Lung (tissue), 12 donors: Measurements from ENCODE around the gene CFAP61. TPM values are rescaled to one million over a fixed set of nuclear protein-coding genes. Genes with fewer than 3 reads are reported as not detected.

Experiments used
- ATAC-seq: fragments of 200-7000 bp; cut with Tn5 transposase; one replicate; pipeline ENCODE4 v1.9.1; 2020; ENCODE audit warnings: moderate number of reproducible peaks; ENCODE audit not compliant: insufficient read depth, low FRiP score
- DNase-seq, 3 donors: peaks; one replicate each; pipeline ENCODE4 v3.0.0-alpha.2; 2013 to 2017
- H3K27ac ChIP-seq, 2 donors: one replicate each; pipeline ENCODE4 v1.5.1; 2013; ENCODE audit warnings: mild to moderate bottlenecking in 2 of 2, moderate library complexity in 2 of 2, control low read depth in 1 of 2, inconsistent platforms in 1 of 2, low read depth in 1 of 2, low read length in 1 of 2
- H3K27me3 ChIP-seq, 3 donors: one replicate each; pipeline ENCODE4 v1.5.1; 2013; ENCODE audit warnings: low read length in 2 of 3; ENCODE audit not compliant: control insufficient read depth in 3 of 3, insufficient read depth in 3 of 3
- H3K36me3 ChIP-seq, 4 donors: one replicate each; pipeline ENCODE4 v1.5.1; 2013; ENCODE audit warnings: low read length in 4 of 4, mild to moderate bottlenecking in 1 of 4, moderate library complexity in 1 of 4; ENCODE audit not compliant: control insufficient read depth in 4 of 4, insufficient read depth in 4 of 4
- H3K4me1 ChIP-seq, 5 donors: one replicate each; pipeline ENCODE4 v1.5.1; 2013; ENCODE audit warnings: low read length in 5 of 5, mild to moderate bottlenecking in 2 of 5, moderate library complexity in 1 of 5; ENCODE audit not compliant: control insufficient read depth in 5 of 5, insufficient read depth in 5 of 5
- H3K4me3 ChIP-seq: one replicate; pipeline ENCODE4 v1.5.1; 2013; ENCODE audit warnings: mild to moderate bottlenecking, control low read depth, moderate library complexity
- H3K9ac ChIP-seq, 2 donors: one replicate each; pipeline ENCODE4 v1.5.1; 2013; ENCODE audit warnings: low read length in 2 of 2, control low read depth in 1 of 2; ENCODE audit not compliant: insufficient read depth in 1 of 2
- H3K9me3 ChIP-seq, 4 donors: one replicate each; pipeline ENCODE4 v1.5.1; 2013; ENCODE audit warnings: low read length in 3 of 4, mild to moderate bottlenecking in 1 of 4, moderate library complexity in 1 of 4; ENCODE audit not compliant: control insufficient read depth in 4 of 4, insufficient read depth in 3 of 4
- WGBS, 2 donors: extraction: QIAGEN DNeasy Blood & Tissue Kit; methylation state at CpG; one replicate each; pipeline ENCODE4 v1.1.7; 2013; 5-methylcytosine and 5-hydroxymethylcytosine counted together
- polyA plus RNA-seq, 2 donors: library from polyadenylated mRNA; stranded (reverse); fragments of 200-250 nt; gene quantifications; one replicate each; pipeline ENCODE4 v1.2.1, GENCODE V29; 2013
- total RNA-seq, 2 donors: library from RNA; depleted of rRNA in 1 of 2; stranded (reverse); fragments of >200 nt in 1 of 2; gene quantifications; one replicate each; pipeline ENCODE4 v1.2.1, GENCODE V29; 2014 to 2021
- TF ChIP-seq, protein P1 (sequence below): IDR thresholded peaks from 2 replicates; pipeline ENCODE4 v1.5.1; 2012; ENCODE audit warnings: mild to moderate bottlenecking; ENCODE audit errors: control extremely low read depth, extremely low read depth
- donor health status: control.
- donor health status: control.
- donor health status: Bipolar disorder and iron deficiency.
- donor health status: healthy.
- donor health status: DM: yes; HTN: yes; CAD: no.

The CFAP61 gene
- total and polyA plus RNA-seq, 4 donors: 2.0 to 15.4 (median 6.5) TPM

DNA sequence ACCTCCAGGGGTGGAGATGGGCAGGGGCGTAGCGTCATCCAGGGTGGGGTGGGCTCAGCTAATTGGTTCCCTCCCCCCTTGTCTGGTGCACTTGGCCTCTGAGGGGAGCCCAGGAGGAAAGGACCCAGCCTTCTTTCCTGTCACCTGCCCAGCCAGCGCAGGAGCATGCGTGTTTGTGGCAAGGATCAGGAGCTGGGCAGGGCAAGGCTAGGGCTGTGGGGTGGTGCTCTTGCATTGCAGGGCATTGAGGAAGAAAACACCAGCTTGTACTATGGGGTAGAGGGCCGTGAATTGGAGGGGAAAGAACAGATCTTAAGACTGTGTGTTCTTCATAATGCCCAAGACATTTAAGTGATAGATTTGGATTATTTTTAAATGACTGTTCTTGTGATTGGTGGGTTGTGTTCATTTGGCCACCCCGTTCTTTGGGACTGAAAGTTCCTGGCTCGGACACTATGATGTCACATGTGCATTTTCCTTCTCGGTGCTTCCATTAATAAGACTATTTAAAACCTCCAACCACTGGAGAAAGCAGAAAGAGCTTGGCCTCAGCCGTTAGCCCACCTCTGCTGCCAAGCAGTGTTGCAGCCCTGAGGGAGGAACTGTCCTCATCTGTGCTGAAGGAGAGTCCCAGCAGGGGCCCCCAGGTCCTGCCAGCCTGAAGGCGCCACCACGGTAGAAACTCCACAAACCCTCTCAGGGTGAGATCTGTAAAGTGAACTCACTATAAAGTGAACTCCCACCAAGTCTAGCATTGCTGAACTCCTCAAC is 179.4 kb downstream of the CFAP61 start:
- Histone ChIP-seq H3K4me3 (no peak overlapping the region), H3K9me3 (peaks cover 0 to 6% (median 2%) of the 10 kb centered on the region in 4 donors), H3K9ac (no peak overlapping the region), H3K36me3 (no peaks in the 10 kb centered on the region), H3K27me3 (peaks cover 0 to 3% (median 2%) of the 10 kb centered on the region in 3 donors), H3K4me1 (peaks cover 0 to 13% (median 3%) of the 10 kb centered on the region in 5 donors), H3K27ac (no peak overlapping the region)
- TF ChIP-seq, protein P1, sequence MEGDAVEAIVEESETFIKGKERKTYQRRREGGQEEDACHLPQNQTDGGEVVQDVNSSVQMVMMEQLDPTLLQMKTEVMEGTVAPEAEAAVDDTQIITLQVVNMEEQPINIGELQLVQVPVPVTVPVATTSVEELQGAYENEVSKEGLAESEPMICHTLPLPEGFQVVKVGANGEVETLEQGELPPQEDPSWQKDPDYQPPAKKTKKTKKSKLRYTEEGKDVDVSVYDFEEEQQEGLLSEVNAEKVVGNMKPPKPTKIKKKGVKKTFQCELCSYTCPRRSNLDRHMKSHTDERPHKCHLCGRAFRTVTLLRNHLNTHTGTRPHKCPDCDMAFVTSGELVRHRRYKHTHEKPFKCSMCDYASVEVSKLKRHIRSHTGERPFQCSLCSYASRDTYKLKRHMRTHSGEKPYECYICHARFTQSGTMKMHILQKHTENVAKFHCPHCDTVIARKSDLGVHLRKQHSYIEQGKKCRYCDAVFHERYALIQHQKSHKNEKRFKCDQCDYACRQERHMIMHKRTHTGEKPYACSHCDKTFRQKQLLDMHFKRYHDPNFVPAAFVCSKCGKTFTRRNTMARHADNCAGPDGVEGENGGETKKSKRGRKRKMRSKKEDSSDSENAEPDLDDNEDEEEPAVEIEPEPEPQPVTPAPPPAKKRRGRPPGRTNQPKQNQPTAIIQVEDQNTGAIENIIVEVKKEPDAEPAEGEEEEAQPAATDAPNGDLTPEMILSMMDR: no peak
- ATAC-seq: no peak
- no peak for DNase-seq
- 73 to 78% methylated on average over 10 to 11 of the region's 11 CpGs for WGBS, 2 donors

DNA sequence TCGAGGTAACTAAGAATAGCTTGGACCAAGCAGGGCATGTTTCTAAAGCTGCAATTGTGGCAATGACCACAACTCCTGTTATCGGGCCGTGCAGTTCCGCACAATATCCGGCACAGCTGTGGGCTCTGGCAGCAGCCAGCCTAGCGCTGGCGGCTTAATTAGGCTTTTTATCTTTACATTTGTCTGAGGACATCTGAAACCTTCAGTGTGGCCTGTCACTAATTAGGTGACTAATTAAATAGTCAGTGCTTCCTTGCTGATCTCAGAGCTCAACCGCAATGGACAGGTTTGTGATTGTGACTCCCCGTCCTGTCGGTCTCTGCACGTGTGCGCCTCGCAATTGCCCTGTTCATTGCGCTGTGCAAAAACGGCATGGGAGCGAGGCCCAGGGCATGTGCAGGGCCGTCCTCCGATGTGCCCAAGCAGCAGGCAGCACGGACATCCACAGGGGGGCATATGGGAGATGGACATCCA is 180.7 kb downstream of the CFAP61 start:
- H3K9ac ChIP-seq: no peak overlapping the region
- TF ChIP-seq, protein P1: no peak
- peaks cover 0 to 3% (median 2%) of the 10 kb centered on the region in 3 donors for H3K27me3 ChIP-seq
- no peak overlapping the region for H3K4me3 ChIP-seq
- peaks cover 0 to 13% (median 3%) of the 10 kb centered on the region in 5 donors for H3K4me1 ChIP-seq
- peaks cover 0 to 1% (median 0%) of the 10 kb centered on the region in 4 donors for H3K9me3 ChIP-seq
- ATAC-seq (no peak), DNase-seq (peak; percentile 35 to 64 (median 61))
- no peak overlapping the region for H3K27ac ChIP-seq
- 78 to 79% methylated on average over 19 of the region's 19 CpGs for WGBS, 2 donors
- no peaks in the 10 kb centered on the region for H3K36me3 ChIP-seq

DNA sequence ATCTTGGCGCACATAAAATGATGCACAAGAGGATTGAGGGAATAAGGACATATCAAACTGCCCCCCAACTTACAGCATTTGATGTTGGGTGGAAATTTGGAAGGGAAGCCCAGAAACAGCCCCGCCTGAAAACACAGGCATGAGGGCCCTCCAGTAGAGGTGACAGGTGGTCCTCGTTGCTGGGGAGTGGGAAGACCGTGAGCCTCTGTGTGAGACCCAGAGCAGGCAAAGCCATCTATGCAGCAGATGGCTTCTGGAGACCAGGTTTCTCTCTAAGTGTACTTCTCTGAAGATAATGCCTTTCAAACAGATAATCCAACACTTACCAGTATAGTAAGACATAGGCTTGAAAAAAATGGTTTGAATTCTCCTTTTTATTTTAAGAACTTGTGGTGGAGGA is 183.3 kb downstream of the CFAP61 start:
- no peak for ATAC-seq
- TF ChIP-seq, protein P1: no peak
- peaks cover 0 to 3% (median 2%) of the 10 kb centered on the region in 3 donors for H3K27me3 ChIP-seq
- WGBS, 2 donors: 91 to 92% methylated on average over 4 of the region's 4 CpGs
- DNase-seq: no peak
- H3K36me3 ChIP-seq: no peaks in the 10 kb centered on the region
- H3K27ac ChIP-seq: no peak overlapping the region
- peaks cover 0 to 1% (median 0%) of the 10 kb centered on the region in 4 donors for H3K9me3 ChIP-seq
- H3K4me3 ChIP-seq: no peak overlapping the region
- peaks cover 0 to 13% (median 3%) of the 10 kb centered on the region in 5 donors for H3K4me1 ChIP-seq
- no peak overlapping the region for H3K9ac ChIP-seq
